Transverse colon (tissue), 4 donors: ENCODE results near the gene MGAT2. TPM values are rescaled to one million over a fixed set of nuclear protein-coding genes. Genes with fewer than 3 reads are reported as not detected.

Experiments used
- DNase-seq: peaks from one replicate; pipeline ENCODE4 v3.0.0-alpha.2; 2019
- H3K27ac ChIP-seq, 4 donors: fragments of 200-600 bp; sonication (generic); 2 replicates each; pipeline ENCODE4 v1.5.1; 2016 to 2018; ENCODE audit warnings: inconsistent platforms in 4 of 4
- H3K27me3 ChIP-seq: fragments of 200-600 bp; sonication (generic); 2 replicates; pipeline ENCODE4 v1.5.1; 2017; ENCODE audit warnings: inconsistent platforms
- H3K36me3 ChIP-seq, 4 donors: fragments of 200-600 bp; sonication (generic); 2 replicates each; pipeline ENCODE4 v1.5.1; 2017 to 2019; ENCODE audit warnings: inconsistent platforms in 4 of 4
- H3K4me1 ChIP-seq, 4 donors: fragments of 200-600 bp; sonication (generic); 2 replicates each; pipeline ENCODE4 v1.5.1; 2017 to 2020; ENCODE audit warnings: inconsistent platforms in 4 of 4
- H3K4me3 ChIP-seq, 4 donors: fragments of 200-600 bp; sonication (generic); 1 replicate in 1 of 4; 2 replicates in 3 of 4; pipeline versions ENCODE4 v1.5.1 to v1.6.1; 2017 to 2019; ENCODE audit warnings: inconsistent platforms in 4 of 4
- H3K9me3 ChIP-seq, 2 donors: fragments of 200-600 bp; sonication (generic); 2 replicates each; pipeline ENCODE4 v1.5.1; 2017 to 2019; ENCODE audit warnings: inconsistent platforms in 2 of 2
- EP300 ChIP-seq: sonication (generic); formaldehyde crosslinking; IDR thresholded peaks from one replicate; pipeline ENCODE4 v1.6.1; 2017; ENCODE audit warnings: antibody characterized with exemption, low read depth
- POLR2A ChIP-seq: fragments of 450-650 bp; IDR thresholded peaks from one replicate; pipeline ENCODE4 v1.6.1; 2016; ENCODE audit warnings: antibody characterized with exemption, mild to moderate bottlenecking, moderate library complexity
- POLR2AphosphoS5 ChIP-seq, 3 donors: sonication (generic); formaldehyde crosslinking; IDR thresholded peaks; one replicate each; pipeline ENCODE4 v1.6.1; 2016; ENCODE audit warnings: antibody characterized with exemption in 3 of 3
- WGBS, 2 donors: methylation state at CpG; one replicate each; pipeline ENCODE4 v1.1.5; 2018; ENCODE audit warnings: low coverage in 1 of 2; 5-methylcytosine and 5-hydroxymethylcytosine counted together
- in situ Hi-C, 4 donors: fragments of 200-750 bp; cut with MboI; loops; one replicate each; pipeline versions ENCODE4 v1.15.0 to v1.15.1; 2017; ENCODE audit warnings: low sequenced_read_pairs in 3 of 4, low pct_ligation_motif_present in 1 of 4, low pct_unique_long_range_greater_than_20kb in 1 of 4
- intact Hi-C: fragments of 100-400 bp; cut with DNase I; formaldehyde crosslinking; loops from one replicate; pipeline ENCODE4 v1.15.1; 2023; ENCODE audit warnings: low total_unique reads
- total RNA-seq, 4 donors: library from RNA; depleted of rRNA; stranded (reverse); fragments of >200 nt; gene quantifications; one replicate each; pipeline ENCODE4 v1.1.0, GENCODE V29; 2016
- TF ChIP-seq, protein P1 (sequence below), 5 experiments: fragments of 200-600 bp in 3 of 5; fragments of 450-650 bp in 2 of 5; sonication (generic) in 3 of 5; IDR thresholded peaks; 1 replicate in 2 of 5; 2 replicates in 3 of 5; pipeline ENCODE4 v1.5.1; 2016 to 2017; ENCODE audit warnings: antibody characterized with exemption in 5 of 5, inconsistent platforms in 3 of 5, mild to moderate bottlenecking in 2 of 5, moderate library complexity in 1 of 5

MGAT2 gene
- total RNA-seq = 10 to 100 TPM; 24.3 to 62.3 (median 49.2) TPM

GRCh38 chr14:49620182-49621113, at the start of gene MGAT2, which contains the start of gene RPL36AL:
Gene MGAT2, plus strand, starts transcription at chr14:49620799. Its CDS starts 470 bp downstream, at chr14:49621269.
Gene RPL36AL, minus strand, starts transcription at chr14:49620626. Its CDS starts 1,522 bp downstream, at chr14:49619104.
- no peaks in the 10 kb centered on the region for H3K9me3 ChIP-seq
- H3K27me3 ChIP-seq = no peaks in the 10 kb centered on the region
- 0% methylated on average over 9 to 79 of the region's 85 CpGs for WGBS, 2 donors
- TF ChIP-seq, protein P1, sequence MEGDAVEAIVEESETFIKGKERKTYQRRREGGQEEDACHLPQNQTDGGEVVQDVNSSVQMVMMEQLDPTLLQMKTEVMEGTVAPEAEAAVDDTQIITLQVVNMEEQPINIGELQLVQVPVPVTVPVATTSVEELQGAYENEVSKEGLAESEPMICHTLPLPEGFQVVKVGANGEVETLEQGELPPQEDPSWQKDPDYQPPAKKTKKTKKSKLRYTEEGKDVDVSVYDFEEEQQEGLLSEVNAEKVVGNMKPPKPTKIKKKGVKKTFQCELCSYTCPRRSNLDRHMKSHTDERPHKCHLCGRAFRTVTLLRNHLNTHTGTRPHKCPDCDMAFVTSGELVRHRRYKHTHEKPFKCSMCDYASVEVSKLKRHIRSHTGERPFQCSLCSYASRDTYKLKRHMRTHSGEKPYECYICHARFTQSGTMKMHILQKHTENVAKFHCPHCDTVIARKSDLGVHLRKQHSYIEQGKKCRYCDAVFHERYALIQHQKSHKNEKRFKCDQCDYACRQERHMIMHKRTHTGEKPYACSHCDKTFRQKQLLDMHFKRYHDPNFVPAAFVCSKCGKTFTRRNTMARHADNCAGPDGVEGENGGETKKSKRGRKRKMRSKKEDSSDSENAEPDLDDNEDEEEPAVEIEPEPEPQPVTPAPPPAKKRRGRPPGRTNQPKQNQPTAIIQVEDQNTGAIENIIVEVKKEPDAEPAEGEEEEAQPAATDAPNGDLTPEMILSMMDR (IDR thresholded peaks at IDR 0.05) = peak in 4 of 5 experiments; percentile 1 to 60 (median 36)
- TF ChIP-seq POLR2AphosphoS5 (IDR thresholded peaks at IDR 0.05) (peak; percentile 98 to 100 (median 99)), EP300 (no peak), POLR2A (peak; percentile 99)
- H3K4me1 ChIP-seq = peaks cover 5 to 58% (median 39%) of the 10 kb centered on the region in 4 donors
- intact Hi-C loops (no loop called here), in situ Hi-C loops (no loop called here)
- peak; percentile 99 for DNase-seq
- H3K27ac ChIP-seq = peak within 1 kb of the TSS; percentile 95 to 99 (median 96)
- peak within 1 kb of the TSS; percentile 79 to 99 (median 93) for H3K4me3 ChIP-seq
- peaks cover 0 to 12% (median 3%) of the 10 kb centered on the region in 4 donors for H3K36me3 ChIP-seq

GRCh38 chr14:49574038-49574437, 46.6 kb upstream of the MGAT2 start:
- Histone ChIP-seq H3K4me3 (no peak overlapping the region), H3K4me1 (no peaks in the 10 kb centered on the region), H3K27ac (no peak overlapping the region), H3K9me3 (no peaks in the 10 kb centered on the region), H3K36me3 (peaks cover 0 to 9% (median 4%) of the 10 kb centered on the region in 4 donors), H3K27me3 (no peaks in the 10 kb centered on the region)
- TF ChIP-seq, protein P1 (IDR thresholded peaks at IDR 0.05) = no peak
- no peak for TF ChIP-seq POLR2A
- no peak for DNase-seq
- intact Hi-C loops = no loop called here
- in situ Hi-C loops = no loop called here
- WGBS, 2 donors = 90% methylated on average over 5 of the region's 5 CpGs

- TF ChIP-seq POLR2A = no peak
- TF ChIP-seq, protein P1 (IDR thresholded peaks at IDR 0.05) = no peak
- no peak for TF ChIP-seq POLR2AphosphoS5 (IDR thresholded peaks at IDR 0.05)
- no peak for TF ChIP-seq EP300
- in situ Hi-C loops = no loop called here
- intact Hi-C loops = no loop called here
- no peak overlapping the region for H3K27ac ChIP-seq
- H3K27me3 ChIP-seq = no peaks in the 10 kb centered on the region
- H3K4me1 ChIP-seq = peaks cover 0 to 5% (median 4%) of the 10 kb centered on the region in 4 donors
- H3K9me3 ChIP-seq = no peaks in the 10 kb centered on the region
- 95 to 100% methylated on average over 1 of the region's 1 CpG for whole genome bisulfite sequencing, 2 donors
- no peak for DNase-seq
- no peak overlapping the region for H3K4me3 ChIP-seq
- peaks cover 0 to 9% (median 4%) of the 10 kb centered on the region in 4 donors for H3K36me3 ChIP-seq
Observed at GRCh38 chr14:49578141-49578540, 42.5 kb upstream of the MGAT2 start.

DNA sequence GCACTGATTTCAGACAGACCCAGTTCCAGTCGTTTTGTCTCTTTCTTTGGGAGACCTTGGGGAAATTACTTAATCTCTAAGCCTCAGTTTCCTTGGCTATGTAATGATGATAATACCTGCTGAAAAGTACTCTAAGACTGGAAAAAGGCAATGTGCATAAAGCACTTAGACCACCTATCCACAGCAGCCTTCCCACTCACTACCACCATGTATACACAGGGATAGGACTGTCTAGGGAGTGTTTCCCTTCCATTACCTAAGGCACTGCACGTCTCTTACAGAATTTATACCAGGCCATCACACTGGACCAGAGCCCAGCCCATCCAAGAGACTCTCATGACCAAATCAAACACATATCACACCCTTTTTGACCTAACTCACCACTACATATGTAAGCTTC, 40.8 kb upstream of the MGAT2 start:
- intact Hi-C loops (no loop called here), in situ Hi-C loops (no loop called here)
- no peak overlapping the region for H3K27ac ChIP-seq
- peaks cover 0 to 15% (median 4%) of the 10 kb centered on the region in 4 donors for H3K36me3 ChIP-seq
- no peak overlapping the region for H3K4me3 ChIP-seq
- TF ChIP-seq, protein P1 (IDR thresholded peaks at IDR 0.05) = no peak
- TF ChIP-seq EP300 (no peak), POLR2AphosphoS5 (IDR thresholded peaks at IDR 0.05) (no peak), POLR2A (no peak)
- H3K27me3 ChIP-seq = no peaks in the 10 kb centered on the region
- WGBS, 2 donors = 75 to 84% methylated on average over 1 to 2 of the region's 2 CpGs
- DNase-seq = no peak
- H3K4me1 ChIP-seq = peaks cover 7 to 22% (median 20%) of the 10 kb centered on the region in 4 donors
- no peaks in the 10 kb centered on the region for H3K9me3 ChIP-seq
